ENCODE data around the gene RPTOR.

- TF ChIP-seq CTCF (IDR thresholded peaks at IDR 0.05; ENCODE audit: borderline replicate concordance, extremely low read depth, low read length, poor library complexity, severe bottlenecking) (no peak), EZH2 (IDR thresholded peaks at IDR 0.05; ENCODE audit: borderline replicate concordance, low read depth, low read length, severe bottlenecking) (no peak)
Measured at GRCh38 chr17:80504686-80505413, 39.8 kb upstream of the RPTOR start.
